ENCODE results near the gene GSN. TPM values are rescaled to one million over a fixed set of nuclear protein-coding genes. Genes with fewer than 3 reads are reported as not detected.

The GSN gene
- total and polyA plus RNA-seq, 2 of the 8 experiments (the other 6 are each of a cell fraction or from before 2014, with no cell fraction given), result 52.3 to 94.5 TPM

- TF ChIP-seq, protein P1, sequence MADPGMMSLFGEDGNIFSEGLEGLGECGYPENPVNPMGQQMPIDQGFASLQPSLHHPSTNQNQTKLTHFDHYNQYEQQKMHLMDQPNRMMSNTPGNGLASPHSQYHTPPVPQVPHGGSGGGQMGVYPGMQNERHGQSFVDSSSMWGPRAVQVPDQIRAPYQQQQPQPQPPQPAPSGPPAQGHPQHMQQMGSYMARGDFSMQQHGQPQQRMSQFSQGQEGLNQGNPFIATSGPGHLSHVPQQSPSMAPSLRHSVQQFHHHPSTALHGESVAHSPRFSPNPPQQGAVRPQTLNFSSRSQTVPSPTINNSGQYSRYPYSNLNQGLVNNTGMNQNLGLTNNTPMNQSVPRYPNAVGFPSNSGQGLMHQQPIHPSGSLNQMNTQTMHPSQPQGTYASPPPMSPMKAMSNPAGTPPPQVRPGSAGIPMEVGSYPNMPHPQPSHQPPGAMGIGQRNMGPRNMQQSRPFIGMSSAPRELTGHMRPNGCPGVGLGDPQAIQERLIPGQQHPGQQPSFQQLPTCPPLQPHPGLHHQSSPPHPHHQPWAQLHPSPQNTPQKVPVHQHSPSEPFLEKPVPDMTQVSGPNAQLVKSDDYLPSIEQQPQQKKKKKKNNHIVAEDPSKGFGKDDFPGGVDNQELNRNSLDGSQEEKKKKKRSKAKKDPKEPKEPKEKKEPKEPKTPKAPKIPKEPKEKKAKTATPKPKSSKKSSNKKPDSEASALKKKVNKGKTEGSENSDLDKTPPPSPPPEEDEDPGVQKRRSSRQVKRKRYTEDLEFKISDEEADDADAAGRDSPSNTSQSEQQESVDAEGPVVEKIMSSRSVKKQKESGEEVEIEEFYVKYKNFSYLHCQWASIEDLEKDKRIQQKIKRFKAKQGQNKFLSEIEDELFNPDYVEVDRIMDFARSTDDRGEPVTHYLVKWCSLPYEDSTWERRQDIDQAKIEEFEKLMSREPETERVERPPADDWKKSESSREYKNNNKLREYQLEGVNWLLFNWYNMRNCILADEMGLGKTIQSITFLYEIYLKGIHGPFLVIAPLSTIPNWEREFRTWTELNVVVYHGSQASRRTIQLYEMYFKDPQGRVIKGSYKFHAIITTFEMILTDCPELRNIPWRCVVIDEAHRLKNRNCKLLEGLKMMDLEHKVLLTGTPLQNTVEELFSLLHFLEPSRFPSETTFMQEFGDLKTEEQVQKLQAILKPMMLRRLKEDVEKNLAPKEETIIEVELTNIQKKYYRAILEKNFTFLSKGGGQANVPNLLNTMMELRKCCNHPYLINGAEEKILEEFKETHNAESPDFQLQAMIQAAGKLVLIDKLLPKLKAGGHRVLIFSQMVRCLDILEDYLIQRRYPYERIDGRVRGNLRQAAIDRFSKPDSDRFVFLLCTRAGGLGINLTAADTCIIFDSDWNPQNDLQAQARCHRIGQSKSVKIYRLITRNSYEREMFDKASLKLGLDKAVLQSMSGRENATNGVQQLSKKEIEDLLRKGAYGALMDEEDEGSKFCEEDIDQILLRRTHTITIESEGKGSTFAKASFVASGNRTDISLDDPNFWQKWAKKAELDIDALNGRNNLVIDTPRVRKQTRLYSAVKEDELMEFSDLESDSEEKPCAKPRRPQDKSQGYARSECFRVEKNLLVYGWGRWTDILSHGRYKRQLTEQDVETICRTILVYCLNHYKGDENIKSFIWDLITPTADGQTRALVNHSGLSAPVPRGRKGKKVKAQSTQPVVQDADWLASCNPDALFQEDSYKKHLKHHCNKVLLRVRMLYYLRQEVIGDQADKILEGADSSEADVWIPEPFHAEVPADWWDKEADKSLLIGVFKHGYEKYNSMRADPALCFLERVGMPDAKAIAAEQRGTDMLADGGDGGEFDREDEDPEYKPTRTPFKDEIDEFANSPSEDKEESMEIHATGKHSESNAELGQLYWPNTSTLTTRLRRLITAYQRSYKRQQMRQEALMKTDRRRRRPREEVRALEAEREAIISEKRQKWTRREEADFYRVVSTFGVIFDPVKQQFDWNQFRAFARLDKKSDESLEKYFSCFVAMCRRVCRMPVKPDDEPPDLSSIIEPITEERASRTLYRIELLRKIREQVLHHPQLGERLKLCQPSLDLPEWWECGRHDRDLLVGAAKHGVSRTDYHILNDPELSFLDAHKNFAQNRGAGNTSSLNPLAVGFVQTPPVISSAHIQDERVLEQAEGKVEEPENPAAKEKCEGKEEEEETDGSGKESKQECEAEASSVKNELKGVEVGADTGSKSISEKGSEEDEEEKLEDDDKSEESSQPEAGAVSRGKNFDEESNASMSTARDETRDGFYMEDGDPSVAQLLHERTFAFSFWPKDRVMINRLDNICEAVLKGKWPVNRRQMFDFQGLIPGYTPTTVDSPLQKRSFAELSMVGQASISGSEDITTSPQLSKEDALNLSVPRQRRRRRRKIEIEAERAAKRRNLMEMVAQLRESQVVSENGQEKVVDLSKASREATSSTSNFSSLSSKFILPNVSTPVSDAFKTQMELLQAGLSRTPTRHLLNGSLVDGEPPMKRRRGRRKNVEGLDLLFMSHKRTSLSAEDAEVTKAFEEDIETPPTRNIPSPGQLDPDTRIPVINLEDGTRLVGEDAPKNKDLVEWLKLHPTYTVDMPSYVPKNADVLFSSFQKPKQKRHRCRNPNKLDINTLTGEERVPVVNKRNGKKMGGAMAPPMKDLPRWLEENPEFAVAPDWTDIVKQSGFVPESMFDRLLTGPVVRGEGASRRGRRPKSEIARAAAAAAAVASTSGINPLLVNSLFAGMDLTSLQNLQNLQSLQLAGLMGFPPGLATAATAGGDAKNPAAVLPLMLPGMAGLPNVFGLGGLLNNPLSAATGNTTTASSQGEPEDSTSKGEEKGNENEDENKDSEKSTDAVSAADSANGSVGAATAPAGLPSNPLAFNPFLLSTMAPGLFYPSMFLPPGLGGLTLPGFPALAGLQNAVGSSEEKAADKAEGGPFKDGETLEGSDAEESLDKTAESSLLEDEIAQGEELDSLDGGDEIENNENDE (IDR thresholded peaks at IDR 0.05; ENCODE audit: insufficient replicate concordance, low read length), result no peak
- no peak for TF ChIP-seq USF2 (IDR thresholded peaks at IDR 0.05; ENCODE audit: low read length)
- no peak for TF ChIP-seq TEAD4 (IDR thresholded peaks at IDR 0.05; ENCODE audit: low read depth, low read length)
- no peak for TF ChIP-seq PHF8 (conservative IDR thresholded peaks at IDR 0.05; ENCODE audit: low read depth, low read length)
- TF ChIP-seq EZH2 (IDR thresholded peaks at IDR 0.05; ENCODE audit: low read depth, low read length, severe bottlenecking), result no peak
- no peak for TF ChIP-seq HDAC2 (IDR thresholded peaks at IDR 0.05; ENCODE audit: borderline replicate concordance in 1 of 2, low read depth in 2 of 2, low read length in 2 of 2)
- TF ChIP-seq CTBP2 (IDR thresholded peaks at IDR 0.05; ENCODE audit: borderline replicate concordance, insufficient read depth, insufficient read length, low read length), result no peak
- no peak for TF ChIP-seq TCF12 (IDR thresholded peaks at IDR 0.05; ENCODE audit: low read depth, low read length)
- TF ChIP-seq SP4 (IDR thresholded peaks at IDR 0.05; ENCODE audit: low read length), result no peak
Observed at GRCh38 chr9:121380846-121381245, 112.9 kb downstream of the GSN start (continued).

Measured in H1 (cell line).